NB4 (cell line): Measurements from ENCODE around the gene NME3.
"Not testable (repeated sequence)": the region's sequence is repeated elsewhere in the genome, so short reads cannot be mapped to it uniquely, and the experiment has no call there.

Experiments
- CTCF ChIP-seq: IDR thresholded peaks from one replicate; pipeline ENCODE4 v1.5.1; 2012; ENCODE audit warnings: low read depth, low read length
- MAX ChIP-seq: IDR thresholded peaks from 2 replicates; pipeline ENCODE4 v1.6.1; 2011; ENCODE audit warnings: low read depth, low read length
- POLR2A ChIP-seq: IDR thresholded peaks from 2 replicates; pipeline ENCODE4 v1.6.1; 2011; ENCODE audit warnings: mild to moderate bottlenecking; ENCODE audit not compliant: insufficient read length; ENCODE audit errors: extremely low read depth

- not testable (repeated sequence) for TF ChIP-seq CTCF, POLR2A, MAX
Observed at GRCh38 chr16:1799263-1799662, 27.9 kb upstream of the NME3 start.
